Effector memory CD4-positive, alpha-beta T cell (primary cell): Measurements from ENCODE around the gene SH2D2A.
"Not testable (repeated sequence)": the region's sequence is repeated elsewhere in the genome, so short reads cannot be mapped to it uniquely, and the experiment has no call there.

Source experiments
- DNase-seq, 3 donors: peaks; one replicate each; pipeline ENCODE4 v3.0.0-alpha.2; 2020
- H3K27ac ChIP-seq: 2 replicates; pipeline ENCODE4 v1.7.0; 2013; ENCODE audit warnings: mild to moderate bottlenecking, low read length, moderate library complexity; ENCODE audit not compliant: insufficient read depth, poor library complexity, severe bottlenecking
- H3K27me3 ChIP-seq: replicated peaks from 2 replicates; pipeline ENCODE4 v1.7.0; 2013; ENCODE audit warnings: mild to moderate bottlenecking, low read length; ENCODE audit not compliant: insufficient read depth, control insufficient read depth, poor library complexity, severe bottlenecking
- H3K36me3 ChIP-seq: 2 replicates; pipeline ENCODE4 v1.7.0; 2013; ENCODE audit warnings: mild to moderate bottlenecking, low read length, moderate library complexity; ENCODE audit not compliant: control insufficient read depth, insufficient read depth
- H3K4me1 ChIP-seq: 2 replicates; pipeline ENCODE4 v1.7.0; 2013; ENCODE audit warnings: low read length, mild to moderate bottlenecking; ENCODE audit not compliant: control insufficient read depth, insufficient read depth, poor library complexity, severe bottlenecking
- H3K4me3 ChIP-seq: 2 replicates; pipeline ENCODE4 v1.7.0; 2013; ENCODE audit warnings: low read length, low read depth, mild to moderate bottlenecking; ENCODE audit not compliant: insufficient read depth, poor library complexity, severe bottlenecking
- H3K9me3 ChIP-seq: 2 replicates; pipeline ENCODE4 v1.7.0; 2013; ENCODE audit warnings: mild to moderate bottlenecking, low read length, moderate library complexity; ENCODE audit not compliant: control insufficient read depth

Gene SH2D2A

GRCh38 chr1:156760092-156760795 is 56.4 kb downstream of the SH2D2A start:
- DNase-seq: no peak
- H3K4me3 ChIP-seq: no peak overlapping the region
- H3K27ac ChIP-seq: no peak overlapping the region
- no peaks in the 10 kb centered on the region for H3K9me3 ChIP-seq
- no peaks in the 10 kb centered on the region for H3K4me1 ChIP-seq
- H3K36me3 ChIP-seq: no peaks in the 10 kb centered on the region
- no peaks in the 10 kb centered on the region for H3K27me3 ChIP-seq

- H3K27me3 ChIP-seq: not testable (repeated sequence)
Measured at GRCh38 chr1:156757572-156758253, 58.9 kb downstream of the SH2D2A start.

GRCh38 chr1:156756355-156756754 is 60.3 kb downstream of the SH2D2A start:
- H3K4me1 ChIP-seq: peaks cover 11% of the 10 kb centered on the region
- no peaks in the 10 kb centered on the region for H3K27me3 ChIP-seq
- H3K27ac ChIP-seq: no peak overlapping the region
- no peaks in the 10 kb centered on the region for H3K9me3 ChIP-seq
- DNase-seq: no peak
- H3K4me3 ChIP-seq: no peak overlapping the region
- no peaks in the 10 kb centered on the region for H3K36me3 ChIP-seq

More at GRCh38 chr1:156757572-156758253, 58.9 kb downstream of the SH2D2A start:
- DNase-seq, H3K4me3 ChIP-seq, H3K9me3 ChIP-seq, H3K27ac ChIP-seq, H3K36me3 ChIP-seq, H3K4me1 ChIP-seq: not testable (repeated sequence)
